Endothelial cell of umbilical vein (primary cell): ENCODE measurements around the gene CACNA2D2. TPM values are rescaled to one million over a fixed set of nuclear protein-coding genes. Genes with fewer than 3 reads are reported as not detected.

Experiments
- BruUV-seq: library from RNA; stranded (reverse); fragments of 400-500 nt; replicated peaks from 2 replicates; lab custom pipeline; 2021; lab: Mats Ljungman, UMichigan
- CTCF ChIA-PET: fragments of 300-600, 350-600 bp; sonication (Branson Sonifier 250); formaldehyde crosslinking; loops from one replicate; lab custom pipeline; 2021; ENCODE audit warnings: antibody characterized with exemption, inconsistent platforms; lab: Charles Lee
- POLR2A ChIA-PET: fragments of 300-600, 350-600 bp; sonication (Branson Sonifier 250); formaldehyde crosslinking; loops from one replicate; lab custom pipeline; 2021; ENCODE audit warnings: antibody characterized with exemption, inconsistent platforms; lab: Charles Lee
- DNase-seq: peaks from one replicate; pipeline ENCODE4 v3.0.0-alpha.2; 2011; ENCODE audit warnings: low read depth, low spot score
- FAIRE-seq: peaks from 2 replicates; lab custom pipeline; 2011; peaks lifted over from hg19 to GRCh38; lab: Jason Lieb, UNC
- H2AFZ ChIP-seq: 2 replicates; pipeline ENCODE4 v1.6.0; 2012; ENCODE audit warnings: low read depth, low read length, control low read depth, inconsistent platforms
- H3K27ac ChIP-seq: 2 replicates; pipeline ENCODE4 v1.5.1; 2011; ENCODE audit warnings: low read depth, mild to moderate bottlenecking, control low read depth, low read length, moderate library complexity; ENCODE audit not compliant: insufficient read depth
- H3K27me3 ChIP-seq, 2 experiments: 2 replicates each; pipeline versions ENCODE4 v1.6.0 to v1.6.1; 2011; ENCODE audit warnings: low read length in 2 of 2, mixed read lengths in 1 of 2; ENCODE audit not compliant: control insufficient read depth in 2 of 2, insufficient read depth in 2 of 2
- H3K36me3 ChIP-seq, 2 experiments: 2 replicates in 1 of 2; 3 replicates in 1 of 2; pipeline ENCODE4 v1.5.1; 2011; ENCODE audit warnings: low read length in 2 of 2, mild to moderate bottlenecking in 1 of 2, moderate library complexity in 1 of 2; ENCODE audit not compliant: control insufficient read depth in 2 of 2, insufficient read depth in 2 of 2; ENCODE audit errors: extremely low read depth in 1 of 2
- H3K4me1 ChIP-seq: 3 replicates; pipeline ENCODE4 v1.5.1; 2011; ENCODE audit warnings: mild to moderate bottlenecking, low read length; ENCODE audit not compliant: control insufficient read depth, insufficient read depth; ENCODE audit errors: extremely low read depth
- H3K4me2 ChIP-seq: 2 replicates; pipeline ENCODE4 v1.6.1; 2011; ENCODE audit warnings: low read length, control low read depth, mixed read lengths; ENCODE audit not compliant: insufficient read depth
- H3K4me3 ChIP-seq, 3 experiments: fragments of 200-600 bp in 1 of 3; sonication (generic), shearing (Covaris generic) in 1 of 3; replicated peaks in 1 of 3; 2 replicates each; pipeline ENCODE4 v1.5.1; 2011 to 2016; ENCODE audit warnings: control low read depth in 3 of 3, low read length in 3 of 3, mild to moderate bottlenecking in 2 of 3, inconsistent platforms in 1 of 3, low read depth in 1 of 3, moderate library complexity in 1 of 3; ENCODE audit not compliant: insufficient read depth in 1 of 3
- H3K79me2 ChIP-seq: 2 replicates; pipeline ENCODE4 v1.6.0; 2012; ENCODE audit warnings: low read length, inconsistent platforms; ENCODE audit not compliant: control insufficient read depth, insufficient read depth
- H3K9ac ChIP-seq: replicated peaks from 2 replicates; pipeline ENCODE3; 2011; ENCODE audit warnings: low read length, control low read depth; ENCODE audit not compliant: insufficient read depth; ENCODE audit errors: extremely low read depth
- H3K9me1 ChIP-seq: replicated peaks from 3 replicates; pipeline ENCODE4 v1.6.0; 2011; ENCODE audit warnings: mild to moderate bottlenecking, low read length; ENCODE audit not compliant: control insufficient read depth, insufficient read depth; ENCODE audit errors: extremely low read depth
- H3K9me3 ChIP-seq: replicated peaks from 2 replicates; pipeline ENCODE4 v1.5.1; 2012; ENCODE audit warnings: low read length, inconsistent platforms; ENCODE audit not compliant: control insufficient read depth, insufficient read depth
- H4K20me1 ChIP-seq: replicated peaks from 2 replicates; pipeline ENCODE3; 2011; ENCODE audit warnings: mild to moderate bottlenecking, low read length; ENCODE audit not compliant: control insufficient read depth, insufficient read depth; ENCODE audit errors: extremely low read depth
- FOS ChIP-seq: IDR thresholded peaks from 2 replicates; pipeline ENCODE4 v1.6.1; 2011; ENCODE audit warnings: mild to moderate bottlenecking, low read length, moderate library complexity, borderline replicate concordance; ENCODE audit not compliant: insufficient read depth
- JUN ChIP-seq: IDR thresholded peaks from 2 replicates; pipeline ENCODE4 v1.6.1; 2011; ENCODE audit warnings: borderline replicate concordance, low read depth; ENCODE audit not compliant: insufficient read length, insufficient read depth
- MYC ChIP-seq: IDR thresholded peaks from one replicate; pipeline ENCODE4 v1.6.1; 2011; ENCODE audit warnings: mild to moderate bottlenecking, low read depth, low read length
- POLR2A ChIP-seq: IDR thresholded peaks from 2 replicates; pipeline ENCODE4 v1.6.1; 2012; ENCODE audit warnings: low read depth, mild to moderate bottlenecking, control low read depth, low read length
- POLR2AphosphoS5 ChIP-seq: IDR thresholded peaks from 2 replicates; pipeline ENCODE4 v1.6.1; 2012; ENCODE audit warnings: low read depth, mild to moderate bottlenecking, control low read depth, low read length, moderate library complexity; ENCODE audit not compliant: insufficient read depth
- dilution Hi-C: fragments of 300-500 bp; cut with MboI; formaldehyde crosslinking; loops from one replicate; pipeline ENCODE4 v1.15.0; 2019; ENCODE audit warnings: low sequenced_read_pairs; ENCODE audit not compliant: extremely low pct_ligation_motif_present
- intact Hi-C: fragments of 100-400 bp; cut with micrococcal nuclease; formaldehyde crosslinking; loops from one replicate; pipeline ENCODE4 v1.10.0; 2022
- polyA plus RNA-seq, 4 experiments: library from polyadenylated mRNA; depleted of rRNA in 3 of 4; stranded (reverse) in 3 of 4; unstranded in 1 of 4; fragments of >200 nt; gene quantifications; 2 replicates each; pipeline versions ENCODE4 v1.2.1 to v1.2.3, GENCODE V29; 2011 to 2012; ENCODE audit warnings: missing spikeins in 1 of 4
- total RNA-seq: library from RNA; stranded (reverse); gene quantifications from 2 replicates; pipeline ENCODE4 v1.2.3, GENCODE V29; 2021
- TF ChIP-seq, protein P1 (sequence below): IDR thresholded peaks from 2 replicates; pipeline ENCODE4 v1.6.1; 2011; ENCODE audit not compliant: insufficient read depth, insufficient read length
- TF ChIP-seq, protein P2 (sequence below), 2 donors: IDR thresholded peaks; 1 replicate in 1 of 2; 2 replicates in 1 of 2; pipeline ENCODE4 v1.5.1; 2011; ENCODE audit warnings: low read length in 2 of 2, mild to moderate bottlenecking in 2 of 2, moderate library complexity in 2 of 2, control low read depth in 1 of 2, inconsistent platforms in 1 of 2, low read depth in 1 of 2; ENCODE audit not compliant: insufficient read depth in 1 of 2; ENCODE audit errors: extremely low read depth in 1 of 2

The CACNA2D2 gene
- total and polyA plus RNA-seq, 2 donors (not counting 3 experiments of a cell fraction or from before 2014, with no cell fraction given) = 0.15 TPM; not detected in 1

DNA sequence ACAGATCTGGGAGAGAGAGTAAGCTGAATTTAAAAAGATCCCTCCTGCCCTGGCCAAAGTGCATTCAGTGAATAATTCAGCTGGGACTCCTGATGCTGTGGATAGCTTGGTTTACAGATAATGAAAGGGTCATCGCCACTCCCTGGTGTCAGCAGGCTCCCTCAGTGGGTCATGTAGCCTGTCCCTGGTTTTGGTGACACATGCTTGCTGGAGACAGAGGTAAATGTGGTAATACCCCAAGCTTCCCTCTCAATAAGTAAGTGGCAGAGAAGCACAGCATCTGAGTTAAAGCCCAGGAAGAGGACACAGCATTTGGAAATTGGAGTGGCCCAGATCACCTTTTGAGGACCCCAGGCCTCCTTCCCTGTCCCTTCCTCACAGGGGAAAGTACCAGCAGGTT, 146.0 kb downstream of the CACNA2D2 start:
- intact Hi-C loops = loop anchor here (5.0 kb wide), 1 partner anchor 1035 kb away; the partner anchor contains the start of gene RBM15B
- peaks cover 8 to 28% of the 10 kb centered on the region in 2 experiments for H3K36me3 ChIP-seq

More for the DNA sequence above, 146.0 kb downstream of the CACNA2D2 start:
- Histone ChIP-seq H3K4me3 (peak overlapping the region; percentile 5 to 83 (median 63)), H3K9ac (peak overlapping the region; percentile 72), H3K4me2 (peak overlapping the region; percentile 90), H3K27me3 (no peaks in the 10 kb centered on the region), H2AFZ (no peak overlapping the region), H3K9me1 (no peaks in the 10 kb centered on the region), H3K27ac (no peak overlapping the region), H3K79me2 (peaks cover 43% of the 10 kb centered on the region), H3K9me3 (no peaks in the 10 kb centered on the region), H3K4me1 (peaks cover 31% of the 10 kb centered on the region), H4K20me1 (peaks cover 6% of the 10 kb centered on the region)
- POLR2A ChIA-PET = no interaction called here
- CTCF ChIA-PET = interaction anchor here (0.5 to 2.1 kb wide), 7 partner anchors 9 to 258 kb away, joined by 3 to 14 read pairs (median 4); partner anchors contain the start of gene ZMYND10
- dilution Hi-C loops = no loop called here
- DNase-seq = no peak
- TF ChIP-seq, protein P1, sequence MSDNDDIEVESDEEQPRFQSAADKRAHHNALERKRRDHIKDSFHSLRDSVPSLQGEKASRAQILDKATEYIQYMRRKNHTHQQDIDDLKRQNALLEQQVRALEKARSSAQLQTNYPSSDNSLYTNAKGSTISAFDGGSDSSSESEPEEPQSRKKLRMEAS = no peak
- no peak for TF ChIP-seq FOS
- TF ChIP-seq POLR2A = no peak
- TF ChIP-seq MYC = no peak
- no peak for TF ChIP-seq POLR2AphosphoS5
- TF ChIP-seq, protein P2, sequence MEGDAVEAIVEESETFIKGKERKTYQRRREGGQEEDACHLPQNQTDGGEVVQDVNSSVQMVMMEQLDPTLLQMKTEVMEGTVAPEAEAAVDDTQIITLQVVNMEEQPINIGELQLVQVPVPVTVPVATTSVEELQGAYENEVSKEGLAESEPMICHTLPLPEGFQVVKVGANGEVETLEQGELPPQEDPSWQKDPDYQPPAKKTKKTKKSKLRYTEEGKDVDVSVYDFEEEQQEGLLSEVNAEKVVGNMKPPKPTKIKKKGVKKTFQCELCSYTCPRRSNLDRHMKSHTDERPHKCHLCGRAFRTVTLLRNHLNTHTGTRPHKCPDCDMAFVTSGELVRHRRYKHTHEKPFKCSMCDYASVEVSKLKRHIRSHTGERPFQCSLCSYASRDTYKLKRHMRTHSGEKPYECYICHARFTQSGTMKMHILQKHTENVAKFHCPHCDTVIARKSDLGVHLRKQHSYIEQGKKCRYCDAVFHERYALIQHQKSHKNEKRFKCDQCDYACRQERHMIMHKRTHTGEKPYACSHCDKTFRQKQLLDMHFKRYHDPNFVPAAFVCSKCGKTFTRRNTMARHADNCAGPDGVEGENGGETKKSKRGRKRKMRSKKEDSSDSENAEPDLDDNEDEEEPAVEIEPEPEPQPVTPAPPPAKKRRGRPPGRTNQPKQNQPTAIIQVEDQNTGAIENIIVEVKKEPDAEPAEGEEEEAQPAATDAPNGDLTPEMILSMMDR (IDR thresholded peaks at IDR 0.05; ENCODE audit: extremely low read depth in 1 of 2, insufficient read depth in 1 of 2, low read depth in 1 of 2, low read length in 2 of 2) = no peak
- no peak for TF ChIP-seq JUN
- no TSS peak for BruUV-seq
- FAIRE-seq = no peak
